ENCODE data around the gene FARP2. TPM values are rescaled to one million over a fixed set of nuclear protein-coding genes. Genes with fewer than 3 reads are reported as not detected.

Gene FARP2
- total RNA-seq, 1 donor from 2014 or later: 14.0 TPM

DNA sequence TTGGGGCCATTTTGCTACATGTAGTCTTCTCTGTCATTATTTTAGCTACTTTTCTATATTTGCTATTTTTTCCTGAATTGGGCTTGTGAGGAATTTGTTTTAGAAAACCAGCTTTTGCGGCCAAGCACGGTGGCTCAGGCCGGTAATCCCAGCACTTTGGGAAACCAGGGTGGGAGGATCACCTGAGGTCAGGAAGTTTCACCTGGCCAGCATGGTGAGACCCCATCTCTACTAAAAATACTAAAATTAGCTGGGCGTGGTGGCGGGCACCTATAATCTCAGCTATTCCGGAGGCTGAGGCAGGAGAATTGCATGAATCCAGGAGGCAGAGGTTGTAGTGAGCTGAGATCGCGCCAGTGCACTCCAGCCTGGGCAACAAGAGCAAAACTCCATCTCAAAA is 35.7 kb upstream of the FARP2 start:
- intact Hi-C loops (cut with DNase I): loop anchor here (2.0 kb wide), 1 partner anchor 52 kb away; no protein-coding TSS in a partner anchor
- ATAC-seq (ENCODE audit: poor library complexity) (no peak), DNase-seq (no peak)

DNA sequence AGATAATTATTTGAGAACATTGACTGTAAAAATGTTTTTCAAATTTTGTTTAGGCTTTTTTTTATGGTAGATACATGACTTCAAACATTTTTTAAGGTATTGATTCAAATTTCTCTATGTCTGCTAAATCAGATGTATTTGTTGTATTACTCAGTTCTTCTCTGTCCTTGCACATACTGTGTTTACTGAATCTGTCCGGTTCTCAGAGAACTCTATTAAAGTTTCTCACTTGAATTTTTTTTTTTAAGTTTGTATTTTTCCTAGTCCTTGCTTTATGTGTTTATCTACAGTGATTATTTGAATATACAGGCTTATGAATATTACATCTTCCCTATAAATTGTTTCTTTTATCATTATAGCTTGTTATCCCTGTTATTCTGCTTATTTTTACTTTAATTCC is 35.1 kb upstream of the FARP2 start:
- ATAC-seq (ENCODE audit: poor library complexity): no peak

DNA sequence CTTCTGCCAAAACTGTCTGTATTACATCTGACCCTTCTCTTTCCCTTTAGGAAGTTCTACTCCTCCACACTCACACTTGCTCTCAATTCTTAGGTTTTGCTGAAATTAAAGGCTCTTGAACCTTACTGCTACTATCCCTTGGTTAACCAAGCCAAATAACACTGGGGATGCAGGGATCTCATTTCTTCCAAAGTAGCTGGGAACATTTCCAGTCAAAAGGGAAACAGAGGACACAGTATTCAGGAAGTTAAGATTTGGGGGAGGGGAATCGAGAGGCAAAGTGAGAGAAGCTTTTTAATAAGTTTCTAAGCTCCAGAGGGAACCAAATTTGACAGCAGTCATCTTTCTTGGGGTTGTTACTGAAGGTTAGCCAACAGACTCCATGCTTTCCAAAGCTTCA is 34.2 kb upstream of the FARP2 start:
- no peak for ATAC-seq (ENCODE audit: poor library complexity)
- intact Hi-C loops (cut with DNase I): loop anchor here (2.0 kb wide), 1 partner anchor 53 kb away; no protein-coding TSS in a partner anchor

More for the DNA sequence above, 35.1 kb upstream of the FARP2 start:
- intact Hi-C loops (cut with DNase I): loop anchor here (2.0 kb wide), 1 partner anchor 52 kb away; no protein-coding TSS in a partner anchor
- DNase-seq: no peak

DNA sequence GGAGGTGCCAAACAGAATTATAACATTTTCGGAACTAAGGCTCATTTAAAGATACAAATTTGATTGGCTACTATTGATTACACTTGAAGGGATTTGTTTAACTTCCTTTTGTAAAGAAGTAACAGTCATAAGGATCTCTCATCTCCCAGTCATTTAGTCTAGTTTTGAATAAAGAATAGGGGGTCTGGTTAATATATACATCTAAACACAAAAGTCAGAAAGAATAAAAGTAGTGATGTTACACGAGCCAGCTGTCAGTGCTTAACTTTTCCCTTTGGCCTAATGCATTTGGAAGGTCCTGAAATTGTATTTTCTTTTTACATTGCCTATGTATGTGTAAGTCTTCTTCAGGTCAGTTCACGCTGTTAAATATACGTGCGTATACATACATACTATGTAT is 32.3 kb upstream of the FARP2 start:
- ATAC-seq (ENCODE audit: poor library complexity) (no peak), DNase-seq (no peak)
- intact Hi-C loops (cut with DNase I): no loop called here

More for the DNA sequence above, 34.2 kb upstream of the FARP2 start:
- no peak for DNase-seq

DNA sequence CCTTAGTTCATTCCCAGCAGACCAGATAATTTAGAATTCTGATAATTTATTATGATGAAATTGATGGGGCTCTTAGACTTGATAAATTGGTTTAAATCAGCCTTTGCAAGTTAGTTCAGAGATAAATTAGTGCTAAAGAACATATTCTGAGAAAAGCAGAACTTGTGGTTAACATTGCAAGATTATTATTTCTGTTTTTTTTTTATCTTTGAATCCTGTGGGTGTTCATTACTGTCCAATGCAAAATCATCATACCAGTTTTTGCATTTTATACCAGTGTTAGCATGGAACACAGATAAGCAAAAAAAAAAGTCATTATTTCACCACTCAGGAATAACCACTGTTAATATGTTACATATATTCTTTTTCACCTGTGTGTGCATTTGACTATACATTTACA is 31.3 kb upstream of the FARP2 start:
- intact Hi-C loops (cut with DNase I): no loop called here
- ATAC-seq (ENCODE audit: poor library complexity) (no peak), DNase-seq (no peak)

DNA sequence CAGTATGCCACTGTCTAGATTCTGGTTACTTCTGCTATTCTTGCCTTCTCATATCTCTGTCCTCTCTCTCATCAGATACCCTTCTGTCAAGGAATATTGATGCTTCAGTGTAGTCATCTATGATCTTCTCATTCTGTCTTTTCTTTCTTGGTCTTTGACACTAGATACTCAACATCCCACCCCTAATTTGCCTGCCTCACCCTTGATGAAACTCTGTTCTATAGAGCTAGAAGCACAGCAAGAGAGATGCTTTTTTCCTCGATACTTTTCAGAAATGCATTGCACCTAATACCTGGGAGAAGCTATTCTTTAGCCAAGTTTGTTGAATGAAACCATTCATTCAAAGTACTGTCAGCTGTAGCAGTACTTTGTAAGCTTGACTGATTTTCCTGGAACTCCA is 30.8 kb upstream of the FARP2 start:
- intact Hi-C loops (cut with DNase I): no loop called here
- DNase-seq: no peak
- no peak for ATAC-seq (ENCODE audit: poor library complexity)

DNA sequence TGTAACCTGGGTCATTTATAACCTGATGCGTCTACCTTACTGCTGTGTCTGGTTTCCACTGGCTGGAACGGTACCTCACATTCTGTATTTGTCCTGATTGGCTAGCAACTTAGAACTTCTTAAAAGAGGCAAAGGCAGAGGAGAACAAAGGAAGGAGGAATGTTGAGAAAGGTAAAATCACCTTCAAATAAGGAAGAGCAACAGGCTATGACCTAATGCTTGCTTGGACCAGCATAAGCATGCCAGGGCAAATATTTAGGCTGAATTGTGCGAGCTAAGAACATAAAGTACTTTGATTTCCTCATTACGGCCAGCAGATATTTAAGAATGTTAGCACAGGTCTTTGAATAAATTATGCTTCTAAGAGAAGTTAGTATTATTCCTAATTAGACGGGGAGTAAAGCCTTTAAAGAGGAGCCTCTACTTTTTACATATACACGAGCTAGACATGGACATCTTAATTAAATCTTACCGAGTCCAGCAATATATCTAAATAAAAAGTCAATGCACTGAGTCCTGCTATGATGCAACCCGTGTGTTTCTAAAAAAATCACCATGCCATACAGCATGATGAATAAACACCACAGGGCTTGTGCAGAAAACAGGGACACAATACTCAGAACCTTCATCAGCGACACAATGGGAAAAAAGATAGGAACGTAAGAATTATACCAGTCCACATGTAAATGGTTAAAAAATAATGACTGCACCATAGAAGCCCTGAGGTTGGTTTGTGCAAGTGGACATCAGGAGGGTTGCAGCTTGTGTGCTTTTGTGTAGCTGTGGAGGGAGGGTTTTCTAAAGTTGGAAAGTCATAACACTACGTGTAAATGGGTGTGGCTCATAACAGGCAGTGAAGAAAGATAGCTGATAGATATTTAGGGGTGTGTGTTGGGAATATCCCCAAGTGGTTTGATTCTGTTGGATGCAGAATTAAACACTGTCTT is 26.1 kb upstream of the FARP2 start:
- no peak for ATAC-seq (ENCODE audit: poor library complexity)
- intact Hi-C loops (cut with DNase I): no loop called here
- DNase-seq: no peak

DNA sequence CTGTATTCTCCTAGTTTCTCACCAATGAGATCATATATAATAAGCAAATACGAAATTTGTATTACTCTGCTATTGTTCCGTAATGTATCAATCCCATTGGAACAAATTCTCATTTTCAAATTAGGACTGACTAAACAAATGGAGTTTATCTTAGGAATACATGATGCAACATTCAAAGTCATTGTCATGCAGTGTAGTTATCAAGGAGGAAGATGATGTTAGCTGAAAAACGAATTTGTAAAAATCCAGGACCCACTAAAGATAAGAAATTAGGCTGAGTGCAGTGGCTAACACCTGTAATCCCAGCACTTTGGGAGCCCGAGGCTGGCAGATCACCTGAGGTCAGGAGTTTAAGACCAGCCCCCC is 25.5 kb upstream of the FARP2 start:
- no peak for ATAC-seq (ENCODE audit: poor library complexity)
- intact Hi-C loops (cut with DNase I): no loop called here

DNA sequence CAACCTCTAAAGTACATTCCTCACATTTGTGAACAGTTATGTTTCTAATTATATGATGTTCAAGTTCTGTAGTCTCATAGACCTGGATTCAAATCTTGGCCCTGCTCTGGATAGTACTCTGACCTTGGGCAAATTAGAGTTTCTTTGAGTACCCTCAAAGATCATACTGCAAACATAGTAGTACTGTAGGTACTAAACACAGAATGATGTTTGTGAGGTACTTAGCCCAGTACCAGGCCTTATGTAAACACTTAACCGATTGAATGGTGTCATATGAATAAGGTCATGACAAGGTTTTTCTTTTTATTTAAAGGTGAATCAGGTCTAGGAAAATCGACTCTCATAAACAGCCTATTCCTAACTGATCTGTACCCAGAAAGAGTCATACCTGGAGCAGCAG is 21.3 kb upstream of the FARP2 start:
- no peak for DNase-seq
- ATAC-seq (ENCODE audit: poor library complexity): no peak
- intact Hi-C loops (cut with DNase I): no loop called here

More for the DNA sequence above, 25.5 kb upstream of the FARP2 start:
- DNase-seq: no peak

DNA sequence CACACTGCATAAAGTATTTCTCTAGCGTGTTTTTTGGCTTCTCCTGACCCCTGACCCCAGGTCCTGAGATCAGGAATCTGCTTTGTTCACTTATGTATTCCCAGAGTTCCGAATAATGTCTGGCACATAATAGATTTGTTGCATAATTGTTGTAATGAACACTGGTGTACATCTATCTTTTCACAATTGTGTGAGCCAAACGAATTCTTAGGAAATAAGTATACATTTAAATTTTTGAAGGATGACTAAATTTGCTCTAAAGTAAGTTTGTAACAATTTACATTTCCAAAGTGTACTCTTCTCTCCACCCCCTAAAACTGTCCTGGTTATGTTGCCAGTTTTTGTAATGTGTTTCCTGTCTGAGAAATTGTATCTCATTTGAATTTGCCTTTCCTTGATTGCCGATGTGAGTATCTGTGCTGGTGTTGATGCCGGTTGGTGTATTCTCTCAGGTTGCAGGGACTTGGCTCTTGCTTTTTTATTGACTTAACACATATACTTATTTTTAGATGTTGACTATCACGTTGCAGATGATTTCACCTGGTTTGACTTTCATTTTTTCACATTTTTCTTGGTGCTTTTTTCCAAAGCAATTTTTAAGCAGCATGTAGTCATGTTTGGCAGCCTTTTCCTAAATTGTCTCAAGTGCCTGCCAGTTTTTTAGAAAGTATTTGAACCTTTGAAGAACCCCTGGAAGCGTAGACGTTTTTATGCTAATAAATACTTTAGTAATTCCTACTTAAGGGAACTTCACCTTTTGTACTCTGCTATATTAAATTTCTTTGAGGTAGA is 16.1 kb upstream of the FARP2 start:
- intact Hi-C loops (cut with DNase I): no loop called here
- ATAC-seq (ENCODE audit: poor library complexity) (no peak), DNase-seq (no peak)

DNA sequence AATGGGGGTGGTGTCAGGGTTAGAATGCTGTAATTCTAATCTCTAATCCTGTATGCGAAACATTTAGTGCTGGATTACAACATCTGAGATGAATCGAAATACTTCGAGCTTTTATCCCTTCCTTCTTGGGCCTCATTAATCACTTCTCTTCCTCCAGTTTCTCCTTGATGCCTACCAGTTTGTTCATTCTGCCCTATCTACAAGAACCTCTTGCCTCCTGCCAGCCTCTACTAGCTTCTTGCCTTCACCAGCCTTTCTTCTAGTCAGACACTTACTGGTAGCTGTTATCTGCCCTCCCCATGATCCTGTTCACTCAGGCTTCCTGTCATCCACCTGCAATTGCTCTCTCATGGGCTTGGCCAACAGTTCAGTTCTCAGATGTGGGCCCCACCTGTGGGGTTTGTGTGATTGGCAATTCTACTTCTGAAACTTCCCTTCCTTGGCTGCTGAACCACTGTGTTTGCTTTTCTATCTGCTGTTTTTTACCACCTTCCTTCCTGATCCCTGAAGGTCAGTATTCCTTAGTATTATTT is 15.4 kb upstream of the FARP2 start:
- DNase-seq: no peak
- no peak for ATAC-seq (ENCODE audit: poor library complexity)
- intact Hi-C loops (cut with DNase I): no loop called here

DNA sequence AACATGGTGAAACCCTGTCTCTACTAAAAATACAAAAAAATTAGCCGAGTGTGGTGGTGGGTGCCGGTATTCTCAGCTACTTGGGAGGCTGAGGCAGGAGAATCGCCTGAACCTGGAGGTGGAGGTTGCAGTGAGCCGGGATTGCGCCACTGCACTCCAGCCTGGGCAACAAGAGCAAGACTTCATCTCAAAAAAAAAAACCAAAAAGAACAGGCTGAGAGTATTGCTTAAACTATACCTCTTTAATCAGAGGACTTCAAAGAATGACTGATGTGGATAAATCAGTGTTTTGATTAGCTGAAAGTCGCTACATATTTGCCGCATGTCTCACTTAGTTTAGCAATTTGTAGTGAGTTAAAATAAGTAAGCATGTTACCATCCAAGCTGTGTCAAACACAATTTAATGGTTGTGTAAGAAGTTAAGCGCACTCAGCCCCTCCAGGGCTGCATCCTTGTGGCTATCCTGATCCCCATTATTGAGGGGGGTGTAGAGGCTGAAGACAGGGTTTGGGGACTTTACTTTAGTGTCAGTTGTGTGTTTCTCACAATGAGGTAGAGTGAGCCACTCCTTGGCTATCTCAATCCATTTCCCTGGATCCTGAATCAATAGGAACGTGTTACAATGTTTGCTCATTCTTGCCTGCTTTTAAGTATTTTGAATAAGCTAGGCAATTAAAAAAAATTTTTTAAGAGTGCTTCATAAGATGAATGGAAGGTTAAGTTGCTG is 11.0 kb upstream of the FARP2 start:
- DNase-seq (no peak), ATAC-seq (ENCODE audit: poor library complexity) (no peak)
- intact Hi-C loops (cut with DNase I): no loop called here

DNA sequence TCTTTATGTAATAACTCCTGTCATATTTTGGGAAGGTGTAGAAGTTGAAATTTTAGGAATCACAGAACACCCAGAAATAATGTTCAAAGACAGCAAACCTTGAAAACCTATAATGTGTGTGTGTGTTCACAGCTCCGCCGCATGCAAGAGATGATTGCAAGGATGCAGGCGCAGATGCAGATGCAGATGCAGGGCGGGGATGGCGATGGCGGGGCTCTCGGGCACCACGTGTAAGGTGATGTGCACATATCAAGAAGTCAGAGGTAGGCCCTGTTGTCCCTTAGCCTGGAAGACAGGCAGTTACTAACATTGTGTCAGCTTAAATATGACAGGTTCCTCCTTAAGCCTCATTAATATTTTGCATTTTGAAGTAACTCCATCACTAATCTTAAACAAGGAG is 6.1 kb upstream of the FARP2 start:
- ATAC-seq (ENCODE audit: poor library complexity): no peak
- intact Hi-C loops (cut with DNase I): loop anchor here (5.0 kb wide), 1 partner anchor 33 kb away; the partner anchor contains the start of genes HDLBP and SEPTIN2
- no peak for DNase-seq

DNA sequence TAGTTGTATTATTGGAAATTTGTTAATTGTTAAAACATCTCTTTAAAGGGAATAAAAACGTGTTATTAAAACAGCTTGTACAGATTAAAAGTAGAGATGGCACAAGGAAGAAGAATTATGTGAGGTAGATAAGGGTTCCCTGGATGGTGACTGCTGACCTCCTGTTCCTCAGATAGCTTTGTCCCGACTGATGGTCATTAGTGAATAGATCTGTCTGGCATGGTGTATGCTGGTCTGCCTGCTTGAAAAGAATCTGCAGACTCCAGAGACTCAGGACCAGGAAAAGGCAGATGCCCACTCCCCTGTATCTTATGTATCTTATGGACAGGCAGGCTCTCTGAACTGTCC is 5.6 kb upstream of the FARP2 start:
- intact Hi-C loops (cut with DNase I): loop anchor here (5.0 kb wide), 1 partner anchor 33 kb away; the partner anchor contains the start of genes HDLBP and SEPTIN2
- DNase-seq (no peak), ATAC-seq (ENCODE audit: poor library complexity) (no peak)

DNA sequence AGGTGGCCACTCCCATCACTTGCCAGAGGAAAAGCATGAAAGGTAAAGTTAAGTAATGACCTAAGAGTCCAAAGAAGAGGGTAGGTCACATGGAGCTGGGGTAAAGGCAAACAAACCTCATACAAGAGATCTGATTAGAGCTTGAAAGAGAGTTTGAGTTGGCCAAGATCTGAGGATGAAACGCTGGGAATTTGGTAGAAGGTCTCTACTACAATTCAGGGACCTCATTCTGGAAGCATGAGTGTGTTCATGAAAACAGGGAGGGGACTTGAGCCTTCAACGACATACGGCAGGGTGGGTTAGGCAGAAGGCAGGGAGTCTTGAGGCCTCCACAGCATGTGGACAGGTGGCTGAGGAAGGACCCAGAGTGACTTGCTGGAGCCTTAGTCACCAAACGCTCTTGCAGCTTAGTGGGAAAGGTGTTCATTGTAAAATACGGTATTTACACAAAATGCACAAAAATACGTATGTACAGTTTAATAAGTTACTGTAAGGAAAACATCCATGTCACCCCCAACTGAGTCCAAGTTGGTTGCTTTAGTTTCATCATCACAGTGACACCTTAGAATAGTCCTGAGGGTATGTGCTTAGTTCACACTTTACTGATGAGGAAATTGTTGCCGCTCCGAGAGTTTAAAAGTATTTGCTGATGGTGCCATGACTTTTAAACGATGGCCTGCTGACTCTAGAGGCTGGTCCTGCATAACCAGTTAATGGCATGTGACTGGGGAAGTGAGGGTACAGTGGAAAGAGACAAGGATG is 5.0 kb upstream of the FARP2 start:
- no peak for ATAC-seq (ENCODE audit: poor library complexity)
- intact Hi-C loops (cut with DNase I): loop anchor here (5.0 kb wide), 1 partner anchor 34 kb away; the partner anchor contains the start of genes HDLBP and SEPTIN2
- no peak for DNase-seq

DNA sequence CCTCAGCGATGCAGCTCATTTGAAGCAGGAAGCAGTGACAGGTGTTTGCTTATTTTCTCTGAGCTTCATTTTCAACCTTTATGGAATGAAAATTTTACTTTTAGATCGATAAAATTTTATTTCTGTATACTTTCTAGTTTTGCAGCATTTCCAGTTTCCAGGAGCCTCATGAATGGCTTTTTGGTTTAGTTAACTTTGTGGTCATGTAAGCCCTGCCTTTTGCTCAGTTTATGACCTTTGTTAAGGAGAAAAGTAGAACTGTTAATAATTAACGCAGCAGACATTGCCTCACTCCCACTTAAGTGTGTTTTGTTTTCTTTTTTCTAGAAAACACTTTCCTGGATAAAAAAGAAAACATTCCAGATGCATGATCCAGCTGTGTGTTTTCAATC is 4.4 kb upstream of the FARP2 start:
- DNase-seq (no peak), ATAC-seq (ENCODE audit: poor library complexity) (no peak)
- intact Hi-C loops (cut with DNase I): loop anchor here (5.0 kb wide), 1 partner anchor 34 kb away; the partner anchor contains the start of genes HDLBP and SEPTIN2

DNA sequence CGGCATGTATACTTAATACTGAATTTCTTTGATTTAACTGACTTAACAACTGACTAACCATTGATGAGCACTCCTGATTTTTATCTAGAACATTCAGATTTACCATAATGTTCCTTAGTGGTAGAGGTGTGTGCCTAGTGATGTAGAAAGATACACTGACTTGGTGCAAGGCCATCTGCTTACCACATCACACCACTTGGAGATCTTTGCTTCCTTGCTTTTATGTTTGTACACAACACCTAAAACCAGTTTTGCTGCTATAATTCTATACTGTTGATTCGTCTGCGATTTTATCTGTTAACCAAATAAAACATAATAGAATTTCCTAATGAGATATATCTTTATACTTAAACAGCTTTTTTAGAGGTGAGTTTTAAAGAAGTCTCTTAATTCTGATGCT is 3.9 kb upstream of the FARP2 start:
- no peak for DNase-seq
- no peak for ATAC-seq (ENCODE audit: poor library complexity)
- intact Hi-C loops (cut with DNase I): loop anchor here (5.0 kb wide), 1 partner anchor 35 kb away; the partner anchor contains the start of genes HDLBP and SEPTIN2
